ENCODE data around the gene IRX2.

IRX2 gene

DNA sequence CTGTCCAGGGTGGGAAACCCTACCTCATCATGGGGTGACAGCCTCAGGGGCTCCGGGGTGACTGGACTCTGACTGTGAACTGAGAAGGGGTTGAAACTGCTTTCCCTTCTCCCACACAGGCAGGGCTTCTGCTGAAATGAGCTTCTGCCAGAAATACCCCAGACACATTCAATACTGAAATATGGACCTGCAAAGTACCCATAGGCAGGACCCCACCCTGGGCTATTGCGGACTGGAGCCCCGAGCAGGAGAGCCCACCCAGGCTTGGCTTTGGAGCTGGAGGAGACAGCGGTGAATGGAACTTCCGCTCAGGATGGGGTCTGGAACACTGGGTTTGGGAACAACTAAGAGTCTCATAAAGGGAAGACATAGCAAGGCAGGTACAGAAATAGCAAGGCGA, 37.5 kb downstream of the IRX2 start:
- no peak for DNase-seq (ENCODE audit: low read depth)

DNA sequence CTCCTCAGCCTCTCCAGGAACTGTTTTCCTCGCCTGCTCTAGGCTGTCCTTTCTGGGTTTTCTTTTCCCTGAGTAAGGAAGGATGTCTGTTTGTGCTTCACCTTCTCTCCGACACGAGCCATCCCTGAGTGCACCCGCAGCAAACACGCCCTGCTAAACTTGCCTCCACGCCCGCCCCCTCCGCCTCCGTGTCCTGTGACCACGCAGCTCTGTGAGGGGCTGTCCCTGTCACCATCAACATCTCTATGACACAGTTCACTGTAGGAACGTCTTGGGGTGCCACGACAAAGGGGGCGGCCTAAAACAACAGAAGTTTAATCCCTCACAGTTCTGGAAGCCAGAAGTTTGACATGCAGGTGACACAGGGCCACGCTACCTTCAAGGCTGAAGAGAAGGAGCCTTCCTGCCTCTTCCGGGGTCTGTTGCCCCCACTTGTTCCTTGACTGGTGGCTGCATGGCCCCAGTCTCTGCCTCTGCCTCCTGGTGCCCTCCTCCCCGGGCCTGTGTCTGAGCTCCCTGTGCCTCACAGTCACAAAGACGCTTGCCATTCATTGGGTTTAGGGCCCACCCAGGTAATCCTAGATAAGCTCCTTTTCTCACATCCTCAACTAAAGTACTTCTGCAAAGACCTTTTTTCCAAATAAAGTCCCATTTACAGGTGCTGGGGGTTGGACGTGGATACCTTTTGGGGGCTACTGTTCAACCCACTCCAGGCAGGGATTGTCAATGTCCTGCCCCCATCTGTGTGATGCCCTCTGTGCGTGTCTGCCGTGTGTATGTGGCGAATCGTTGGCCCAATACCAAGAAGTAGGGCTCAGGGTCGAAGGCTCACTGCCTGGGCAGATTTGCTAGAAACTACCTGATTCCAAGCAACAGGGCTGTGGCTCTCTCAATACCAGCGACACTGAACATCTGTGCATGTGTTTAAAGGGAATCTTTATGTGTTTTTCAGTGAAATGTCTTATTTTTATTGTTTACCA, 39.7 kb downstream of the IRX2 start:
- DNase-seq (ENCODE audit: low read depth), result no peak

DNA sequence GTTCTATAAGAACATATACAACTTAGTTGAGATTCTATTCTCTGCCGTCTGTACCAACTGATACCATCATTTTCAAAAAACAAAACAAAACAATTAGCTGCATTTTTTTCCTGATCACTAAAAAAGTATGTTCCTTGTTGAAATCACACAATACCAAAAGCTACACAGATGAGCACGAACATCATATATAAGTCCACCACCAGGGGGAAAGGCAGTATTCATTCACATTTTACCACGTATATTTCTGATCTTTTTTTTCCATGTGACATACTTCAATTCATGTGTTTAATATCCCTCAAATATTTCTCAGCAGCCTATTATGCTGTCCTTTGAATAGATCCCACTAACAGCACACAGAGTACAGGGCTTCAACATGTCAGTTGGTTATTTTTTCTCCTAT, 40.6 kb downstream of the IRX2 start:
- no peak for DNase-seq (ENCODE audit: low read depth)

DNA sequence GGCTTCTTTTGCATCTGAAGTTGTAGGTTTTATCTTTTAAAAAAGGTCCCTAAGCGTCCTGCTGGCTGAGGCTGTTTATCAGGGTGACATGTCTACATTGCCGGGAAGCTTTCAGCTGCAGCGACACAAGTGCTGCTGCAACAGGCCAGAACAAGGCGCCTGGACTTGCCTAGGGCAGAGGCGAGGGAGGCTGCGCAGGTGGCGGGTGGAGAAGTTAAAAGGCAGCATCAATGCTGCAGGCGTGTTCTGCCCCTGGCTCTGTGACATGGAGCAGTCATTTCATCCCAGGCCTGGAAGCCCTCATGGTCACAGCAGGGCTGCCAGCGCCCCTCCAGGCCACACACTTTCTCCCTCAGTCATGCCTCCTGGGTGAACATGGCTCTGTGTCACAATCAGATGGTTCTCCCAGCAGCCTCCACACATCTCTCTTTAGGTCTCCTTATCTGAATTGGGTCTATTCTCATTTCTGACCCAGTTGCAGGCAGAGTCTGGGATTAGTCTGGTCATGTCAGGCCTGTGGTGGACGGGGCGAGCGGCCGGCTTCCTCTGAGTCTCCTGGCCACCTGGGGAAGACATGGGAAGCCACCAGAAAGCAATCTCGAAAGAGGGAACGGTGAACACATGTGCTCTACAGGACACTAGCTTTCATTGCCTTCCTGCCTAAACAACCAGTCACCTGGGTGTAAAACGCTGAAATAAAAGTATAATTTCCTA, 41.3 kb downstream of the IRX2 start:
- no peak for DNase-seq (ENCODE audit: low read depth)

DNA sequence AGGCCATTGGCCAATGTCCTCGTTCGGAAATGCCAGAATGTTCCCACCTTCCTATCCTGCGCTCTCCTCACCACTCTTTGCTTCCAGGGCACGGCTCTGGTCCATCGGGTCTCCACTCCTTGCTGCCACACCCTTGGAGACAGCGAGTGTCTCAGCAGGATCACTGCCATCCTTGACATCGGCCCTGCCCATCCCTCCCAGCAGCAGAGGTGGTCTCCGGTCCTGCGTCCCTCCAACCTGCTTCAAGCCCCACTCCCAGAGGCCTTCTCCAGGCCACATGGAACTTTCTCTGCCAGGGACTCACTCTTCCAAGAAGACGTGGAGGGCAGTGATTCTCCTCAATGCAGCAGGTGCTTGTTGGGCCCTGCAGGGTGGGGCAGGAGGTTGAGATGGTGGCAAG, 42.7 kb downstream of the IRX2 start:
- DNase-seq (ENCODE audit: low read depth), result no peak

DNA sequence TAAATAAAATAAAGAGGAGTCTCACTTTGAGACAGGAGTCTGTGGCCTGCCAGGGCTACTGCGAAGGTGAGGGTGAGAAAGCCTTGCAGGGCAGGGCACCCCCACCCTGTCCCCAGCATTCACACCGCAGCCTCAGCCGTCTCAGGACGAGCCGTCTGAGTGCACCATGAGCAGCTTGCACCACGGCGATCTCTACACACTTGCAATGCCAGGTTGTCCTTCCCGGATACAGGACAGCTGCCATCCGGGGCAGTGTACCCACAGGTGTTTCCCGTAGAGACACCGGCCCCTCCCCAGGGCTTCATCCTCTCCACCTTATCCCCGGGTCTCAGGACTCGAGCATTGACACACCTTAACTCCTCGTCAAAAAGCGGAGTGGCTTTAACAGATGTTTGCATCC, 43.3 kb downstream of the IRX2 start:
- DNase-seq (ENCODE audit: low read depth), result no peak

DNA sequence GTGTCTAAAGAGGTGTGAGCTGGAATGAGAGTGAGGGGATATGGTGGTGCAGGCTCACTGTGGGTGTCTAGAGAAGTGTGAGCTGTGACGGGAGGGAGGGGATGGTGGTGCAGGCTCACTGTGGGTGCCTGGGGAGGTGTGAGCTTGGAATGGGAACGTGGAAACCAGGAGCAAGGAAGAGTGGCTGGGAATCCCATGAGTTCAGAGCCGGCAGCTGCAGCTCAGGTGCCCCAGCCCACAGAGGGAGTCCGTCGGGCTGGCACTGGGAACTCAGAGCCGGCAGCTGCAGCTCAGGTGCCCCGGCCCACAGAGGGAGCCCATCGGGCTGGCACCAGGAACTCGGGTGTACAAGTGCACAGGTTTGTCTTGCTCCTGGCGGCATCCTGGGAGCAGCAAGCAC, 45.6 kb downstream of the IRX2 start:
- DNase-seq (ENCODE audit: low read depth), result no peak

DNA sequence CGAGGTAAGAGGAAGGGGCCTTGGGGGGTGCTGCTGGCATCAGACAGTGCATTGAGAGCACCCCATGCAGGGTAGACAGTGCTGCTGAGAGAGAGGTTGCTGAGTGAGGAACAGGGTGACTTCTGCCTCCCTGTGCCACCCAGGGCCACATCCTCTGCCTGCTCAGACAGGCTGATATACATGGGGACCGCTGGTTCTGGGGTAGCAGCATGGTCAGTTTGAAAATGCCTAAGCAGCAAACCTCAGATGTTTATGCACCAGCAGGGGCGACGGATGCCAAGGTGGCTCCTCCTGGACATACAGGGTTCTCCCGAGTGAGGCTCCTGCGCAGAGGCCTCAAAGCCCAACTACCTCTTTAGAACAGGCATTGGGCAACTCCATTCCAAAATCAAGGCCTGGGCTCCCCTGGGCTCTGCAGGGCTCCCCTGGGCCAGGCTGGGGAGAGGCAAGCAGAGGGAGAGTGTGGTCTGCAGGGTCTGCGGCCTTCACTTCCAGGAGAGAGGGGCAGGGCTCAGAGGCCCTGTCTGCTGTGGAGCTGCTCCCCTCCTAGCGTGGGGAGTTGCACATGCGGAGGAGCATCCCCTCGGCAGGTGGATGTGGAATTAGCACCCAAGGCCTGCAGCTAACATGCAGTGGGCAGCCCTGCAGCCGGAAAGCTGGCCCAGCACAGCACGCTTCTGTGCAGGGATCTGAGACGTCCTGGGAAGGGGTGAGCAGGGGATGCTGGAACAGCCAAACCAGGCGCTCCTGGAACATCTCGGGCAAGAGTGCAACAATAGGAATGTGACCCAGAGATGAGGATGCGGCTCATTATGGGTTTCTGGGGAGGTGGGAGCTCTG, 46.5 kb downstream of the IRX2 start:
- DNase-seq (ENCODE audit: low read depth), result no peak

DNA sequence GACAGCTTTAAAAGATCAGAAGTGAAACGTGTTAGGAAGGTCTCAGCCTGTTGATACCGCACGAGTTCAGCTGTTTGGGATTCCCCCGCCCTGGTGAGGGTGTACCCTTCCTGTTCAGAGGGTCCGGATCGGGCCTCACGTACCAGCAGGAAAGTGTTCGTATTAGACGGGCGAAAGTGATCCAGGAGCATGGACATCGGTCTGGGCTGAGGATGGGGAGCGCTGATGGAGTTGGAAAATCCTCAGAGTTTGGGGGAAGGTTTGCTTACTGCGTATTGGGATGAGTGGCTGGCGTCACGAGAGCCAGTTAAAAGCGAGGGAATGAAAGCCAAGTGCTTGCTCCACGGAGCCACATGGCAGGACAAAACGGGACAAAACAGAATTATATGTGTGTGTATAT, 47.4 kb downstream of the IRX2 start:
- no peak for DNase-seq (ENCODE audit: low read depth)

DNA sequence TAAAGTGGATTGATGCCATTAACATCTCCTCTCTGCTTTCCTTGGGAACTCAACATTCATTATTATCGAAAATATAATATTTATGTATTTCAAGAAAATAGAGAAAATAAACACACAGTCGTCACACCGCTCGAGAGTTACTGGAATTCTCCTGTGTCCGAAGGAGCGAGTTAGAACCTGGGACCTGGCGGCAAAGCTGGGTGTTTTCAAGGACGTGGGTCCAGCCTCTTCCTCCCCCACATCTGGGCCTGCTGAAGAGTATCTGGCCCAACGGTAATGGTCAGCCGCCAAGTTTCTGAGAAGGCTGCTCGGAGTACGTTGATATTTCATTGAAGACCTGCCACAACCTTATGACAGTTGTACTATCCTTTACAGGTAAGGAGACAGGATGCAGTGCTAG, 47.9 kb downstream of the IRX2 start:
- no peak for DNase-seq (ENCODE audit: low read depth)

DNA sequence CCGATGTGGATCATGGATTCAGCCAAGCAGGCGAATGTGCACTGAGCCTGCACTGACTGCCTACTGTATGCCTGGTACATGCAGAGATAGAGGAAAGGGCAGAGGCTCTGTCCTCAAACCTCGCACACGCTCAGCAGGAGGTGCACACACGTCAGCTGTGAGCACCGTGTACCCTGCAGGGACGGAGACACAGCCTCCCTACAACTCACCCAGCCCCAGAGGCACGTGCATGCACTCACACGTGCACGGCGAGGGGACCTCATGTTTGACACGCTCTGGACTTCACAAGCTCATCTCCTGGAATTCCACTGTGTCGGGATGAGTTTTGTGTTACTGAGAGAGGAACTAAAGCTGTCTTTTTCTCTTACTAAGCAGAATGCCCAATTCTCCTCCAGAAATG, 48.4 kb downstream of the IRX2 start:
- DNase-seq (ENCODE audit: low read depth), result no peak

DNA sequence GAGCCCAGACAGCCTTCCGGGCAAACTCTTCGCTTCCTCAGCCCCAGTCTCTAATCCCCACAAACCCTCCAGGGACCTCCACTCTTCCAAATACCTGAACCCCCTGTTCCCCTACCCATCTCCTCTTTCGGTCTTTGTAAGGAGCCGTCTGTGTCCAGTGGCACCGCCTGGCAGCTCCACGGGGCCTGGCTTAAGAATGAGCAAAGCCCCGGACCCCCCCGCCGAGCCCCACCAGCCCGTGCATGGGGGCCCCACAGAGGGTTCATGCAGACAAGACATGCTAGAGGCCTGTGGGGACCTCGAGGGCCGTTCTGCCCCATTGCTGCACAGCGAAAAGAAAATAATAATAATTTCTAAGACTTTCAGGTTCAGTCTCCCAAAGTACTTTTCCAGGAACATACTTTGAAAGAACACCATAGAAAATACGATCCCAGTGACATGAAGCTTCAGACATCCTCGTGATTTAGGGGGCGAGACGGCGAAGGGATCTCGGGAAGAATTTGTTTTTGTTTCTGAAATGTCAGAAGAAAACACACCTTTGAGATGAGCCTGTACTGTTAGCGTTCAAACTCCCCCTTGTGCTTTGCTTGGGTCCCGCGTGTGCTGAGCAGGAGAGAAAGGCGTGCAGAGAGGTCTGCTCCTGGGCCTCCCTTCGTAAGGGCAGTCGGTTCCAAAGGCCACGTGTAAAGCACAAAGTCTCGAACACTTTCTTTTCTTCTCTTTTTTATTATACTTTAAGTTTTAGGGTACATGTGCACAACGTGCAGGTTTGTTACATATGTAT, 49.2 kb downstream of the IRX2 start:
- DNase-seq (ENCODE audit: low read depth), result no peak

DNA sequence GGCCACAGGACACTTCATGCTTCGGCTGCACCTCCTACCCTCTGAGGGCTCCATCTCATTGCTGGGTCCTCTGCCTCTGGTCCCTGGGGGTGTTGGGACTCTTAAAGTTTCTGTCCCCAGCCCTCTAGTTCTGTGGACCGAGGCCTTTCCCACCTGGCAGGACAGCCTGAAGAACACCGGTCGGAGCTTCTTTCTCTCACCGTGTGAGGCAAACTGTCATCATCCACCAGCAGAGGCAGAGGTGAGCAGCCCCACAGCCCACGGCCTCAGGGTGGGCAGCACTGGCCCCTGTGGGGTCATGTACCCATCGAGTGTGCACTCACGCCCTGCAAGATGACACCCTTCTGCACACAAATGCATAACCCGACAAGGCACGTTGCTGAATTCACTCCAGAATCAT, 49.9 kb downstream of the IRX2 start:
- no peak for DNase-seq (ENCODE audit: low read depth)

DNA sequence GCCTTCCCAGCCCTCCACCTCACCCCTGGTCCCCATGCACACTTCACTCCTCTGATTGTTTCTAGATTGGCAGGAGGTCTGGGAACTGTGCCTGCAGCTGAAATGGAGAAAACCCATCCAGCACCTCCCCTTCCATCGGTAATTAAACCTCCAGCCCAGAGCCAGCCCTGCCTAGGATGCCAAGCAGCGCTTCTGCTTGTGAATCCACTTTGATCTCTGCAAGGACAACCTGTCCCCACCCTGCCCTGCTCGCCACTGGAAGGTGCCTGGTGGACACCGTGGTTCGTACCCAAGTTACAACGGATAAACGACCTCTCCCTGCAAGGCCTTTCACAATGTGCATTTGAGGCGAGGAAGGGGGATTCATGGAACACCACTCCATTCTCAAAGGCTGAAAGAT, 50.6 kb downstream of the IRX2 start:
- no peak for DNase-seq (ENCODE audit: low read depth)

DNA sequence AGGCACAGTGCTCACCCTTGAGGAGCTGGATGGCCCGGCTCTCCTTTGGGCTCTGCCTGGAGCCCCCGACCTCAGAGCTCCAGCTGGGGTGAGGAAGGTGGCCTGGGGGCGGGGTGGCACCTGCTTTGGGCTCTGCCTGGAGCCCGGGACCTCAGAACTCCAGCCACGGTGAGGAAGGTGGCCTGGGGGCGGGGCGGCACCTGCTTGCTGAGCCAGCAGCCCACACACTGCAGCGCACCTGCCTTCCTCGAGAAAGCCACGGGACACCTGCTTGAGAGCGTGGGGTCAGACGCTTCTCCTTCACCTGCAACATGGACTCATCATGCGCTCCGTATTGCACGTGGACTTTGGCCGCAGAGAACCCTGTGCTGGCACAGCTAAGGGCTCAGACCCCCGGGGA, 51.8 kb downstream of the IRX2 start:
- no peak for DNase-seq (ENCODE audit: low read depth)

DNA sequence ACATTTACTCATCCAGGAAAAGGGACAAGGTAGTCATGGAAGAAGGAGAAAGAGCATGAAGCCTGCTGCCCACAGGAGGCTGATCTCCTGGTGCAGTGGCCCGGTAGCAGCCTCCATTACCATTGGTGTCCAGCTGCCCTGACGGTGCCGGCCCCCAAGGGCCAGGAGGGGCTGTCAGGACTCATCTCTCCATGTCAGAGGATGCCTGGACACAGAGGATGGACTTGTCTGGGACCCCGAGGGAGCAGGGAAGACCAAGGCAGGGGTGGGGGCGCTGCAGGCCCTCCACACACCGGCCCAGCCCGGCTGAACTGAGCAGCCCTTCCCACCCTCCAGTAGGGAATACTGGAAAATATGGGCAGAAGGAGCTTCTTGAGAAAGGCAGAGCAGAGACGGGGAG, 52.2 kb downstream of the IRX2 start:
- no peak for DNase-seq (ENCODE audit: low read depth)

DNA sequence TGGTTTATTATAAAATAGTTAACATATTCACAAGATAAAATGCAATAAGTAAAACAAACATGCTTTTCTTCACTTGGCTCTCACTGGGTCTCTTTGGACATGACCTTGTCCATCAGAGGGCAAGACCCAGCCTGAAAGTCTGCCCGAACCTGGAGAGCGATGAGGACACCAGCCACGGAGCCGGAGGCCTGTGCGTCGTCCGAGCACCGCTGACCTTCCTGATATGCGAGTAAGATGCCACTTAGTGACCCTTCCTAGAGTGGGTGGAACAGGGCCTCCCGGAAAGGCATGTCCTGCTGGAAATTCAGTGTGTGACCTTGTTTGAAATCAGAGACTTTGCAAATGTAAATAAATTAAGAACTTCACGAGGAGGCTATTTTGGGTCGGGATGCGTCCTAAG, 52.9 kb downstream of the IRX2 start:
- DNase-seq (ENCODE audit: low read depth), result no peak

DNA sequence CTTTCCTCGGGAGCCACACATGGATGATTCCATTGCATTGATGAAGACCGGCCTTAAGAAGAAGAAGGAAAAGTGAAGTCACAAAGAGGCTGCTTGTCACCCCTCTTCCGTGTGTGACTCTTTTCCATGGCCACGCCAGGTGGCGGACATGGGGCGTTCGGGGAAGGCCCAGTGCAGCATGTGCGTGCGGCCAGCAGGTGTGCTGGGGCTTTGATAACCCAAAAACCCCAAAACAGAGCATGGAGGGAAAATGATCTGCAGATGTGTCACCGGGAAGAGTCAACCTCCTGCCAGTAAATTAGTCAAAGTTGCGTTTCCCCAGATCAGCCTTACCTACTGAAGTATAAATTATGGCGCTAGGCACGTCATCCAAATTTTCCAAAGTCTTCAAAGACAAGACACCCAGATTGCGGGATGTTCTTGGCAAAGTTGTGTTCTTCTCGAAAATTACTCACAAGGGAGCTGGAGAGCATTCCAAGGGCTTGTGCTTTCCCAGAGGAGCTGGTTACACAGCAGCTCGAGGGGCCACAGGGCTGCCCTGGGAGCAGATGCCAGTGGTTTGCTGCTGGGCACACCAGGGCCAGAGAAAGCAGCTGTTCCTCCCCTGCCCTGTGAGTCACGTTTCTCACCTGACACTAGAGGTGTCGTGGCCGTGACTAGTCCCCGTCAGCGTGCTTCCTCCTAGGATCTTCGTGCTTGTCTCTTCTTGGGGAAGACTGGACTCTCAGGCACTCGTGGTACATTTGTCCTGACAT, 53.9 kb downstream of the IRX2 start:
- no peak for DNase-seq (ENCODE audit: low read depth)

DNA sequence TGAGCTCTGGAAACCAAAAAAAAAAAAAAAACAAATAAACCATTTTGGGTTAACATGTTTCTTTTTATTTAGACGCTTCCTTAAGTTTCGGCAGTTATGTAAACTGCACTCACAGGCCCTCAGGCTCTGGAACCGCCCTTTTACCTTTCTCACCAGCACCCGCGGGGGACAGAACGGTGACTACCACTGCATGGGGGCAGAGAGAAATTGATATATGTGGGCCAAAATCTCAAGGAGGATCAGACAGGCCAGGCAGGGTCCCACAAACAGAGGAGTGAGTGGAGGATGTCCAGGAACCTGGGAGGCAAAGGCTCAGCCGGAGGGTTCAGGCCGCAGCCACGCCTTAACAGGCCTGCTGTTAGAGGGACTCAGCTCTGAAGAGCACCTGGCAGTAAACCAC, 54.4 kb downstream of the IRX2 start:
- DNase-seq (ENCODE audit: low read depth), result no peak

Data from stimulated activated CD8-positive, alpha-beta memory T cell treated with anti-CD3 and anti-CD28 coated beads, Interleukin-12 subunit alpha, Interleukin-12 subunit beta, amount 100 ng/mL, for 1 hour (primary cell).